ENCODE data around the gene PDE9A.

PDE9A gene

GRCh38 chr21:42642219-42642745 is 11.1 kb upstream of the PDE9A start:
- DNase-seq (ENCODE audit: low spot score) = no peak

- DNase-seq (ENCODE audit: low spot score) = peak; percentile 72
Measured at GRCh38 chr21:42644223-42645208, 8.9 kb upstream of the PDE9A start.

GRCh38 chr21:42645211-42646075 is 8.0 kb upstream of the PDE9A start:
- DNase-seq (ENCODE audit: low spot score) = no peak

- DNase-seq (ENCODE audit: low spot score) = no peak
Measured at GRCh38 chr21:42646076-42646825, 7.2 kb upstream of the PDE9A start.

- DNase-seq (ENCODE audit: low spot score) = no peak
Measured at GRCh38 chr21:42646836-42647235, 6.6 kb upstream of the PDE9A start.

GRCh38 chr21:42648606-42649005 is 4.8 kb upstream of the PDE9A start:
- no peak for DNase-seq (ENCODE audit: low spot score)

DNA sequence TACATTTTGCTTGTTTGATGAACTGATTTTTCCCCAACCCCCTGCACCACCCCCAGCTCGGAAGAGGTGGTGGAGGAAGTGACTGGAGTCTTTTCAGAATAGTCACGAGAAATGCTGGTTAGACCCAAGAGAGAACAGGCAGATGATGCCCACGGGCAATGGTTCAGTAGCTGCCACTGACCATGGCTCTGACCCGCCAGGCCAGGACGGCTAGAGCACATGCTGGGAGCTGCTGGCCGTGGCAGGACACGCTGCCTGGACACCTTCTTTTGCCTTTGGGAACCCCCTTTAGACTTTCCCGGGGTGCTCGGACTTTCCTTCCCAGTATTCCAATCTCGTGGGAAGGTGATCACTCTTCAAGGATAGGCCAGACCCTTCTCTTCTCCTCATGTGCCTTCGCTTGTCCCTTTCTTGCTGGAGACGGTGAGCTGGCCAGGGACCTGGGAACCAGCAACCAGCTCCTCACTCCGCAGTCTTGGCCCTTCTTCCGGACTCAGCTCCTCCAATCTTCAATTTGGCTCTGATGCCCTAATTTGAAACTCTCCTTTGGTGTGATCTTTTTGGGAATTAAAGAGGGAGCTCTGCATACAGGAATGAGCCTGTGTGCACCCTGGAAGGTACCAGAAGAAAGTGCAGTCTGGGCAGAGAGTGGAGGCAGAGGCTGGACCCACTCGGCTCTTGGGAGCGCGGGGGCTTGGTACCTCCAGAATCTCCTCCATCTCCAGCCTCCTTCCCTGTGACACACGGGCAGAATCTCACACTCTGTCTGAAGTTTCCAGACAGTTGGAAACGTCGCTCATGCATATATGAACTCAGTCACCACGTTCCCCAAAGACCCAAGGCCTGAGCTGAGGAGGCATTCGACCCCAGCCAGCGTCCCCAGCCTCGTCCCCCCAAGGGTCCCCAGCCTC is 4.0 kb upstream of the PDE9A start:
- no peak for DNase-seq (ENCODE audit: low spot score)

DNA sequence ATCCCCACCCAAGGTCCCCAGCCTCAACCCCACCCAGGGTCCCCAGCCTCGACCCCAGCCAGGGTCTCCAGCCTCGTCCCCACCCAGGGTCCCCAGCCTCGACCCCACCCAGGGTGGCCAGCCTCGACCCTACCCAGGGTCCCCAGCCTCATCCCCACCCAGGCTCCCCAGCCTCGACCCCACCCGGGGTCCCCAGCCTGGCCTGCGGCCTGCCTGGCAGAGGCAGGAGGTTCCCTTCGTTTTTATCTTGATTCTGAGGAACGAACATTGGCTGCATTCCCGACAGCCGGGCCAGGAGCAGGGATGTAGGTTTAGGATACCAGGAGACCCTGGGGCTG is 3.4 kb upstream of the PDE9A start:
- no peak for DNase-seq (ENCODE audit: low spot score)

- no peak for DNase-seq (ENCODE audit: low spot score)
Measured at GRCh38 chr21:42650441-42651421, 2.7 kb upstream of the PDE9A start.

DNA sequence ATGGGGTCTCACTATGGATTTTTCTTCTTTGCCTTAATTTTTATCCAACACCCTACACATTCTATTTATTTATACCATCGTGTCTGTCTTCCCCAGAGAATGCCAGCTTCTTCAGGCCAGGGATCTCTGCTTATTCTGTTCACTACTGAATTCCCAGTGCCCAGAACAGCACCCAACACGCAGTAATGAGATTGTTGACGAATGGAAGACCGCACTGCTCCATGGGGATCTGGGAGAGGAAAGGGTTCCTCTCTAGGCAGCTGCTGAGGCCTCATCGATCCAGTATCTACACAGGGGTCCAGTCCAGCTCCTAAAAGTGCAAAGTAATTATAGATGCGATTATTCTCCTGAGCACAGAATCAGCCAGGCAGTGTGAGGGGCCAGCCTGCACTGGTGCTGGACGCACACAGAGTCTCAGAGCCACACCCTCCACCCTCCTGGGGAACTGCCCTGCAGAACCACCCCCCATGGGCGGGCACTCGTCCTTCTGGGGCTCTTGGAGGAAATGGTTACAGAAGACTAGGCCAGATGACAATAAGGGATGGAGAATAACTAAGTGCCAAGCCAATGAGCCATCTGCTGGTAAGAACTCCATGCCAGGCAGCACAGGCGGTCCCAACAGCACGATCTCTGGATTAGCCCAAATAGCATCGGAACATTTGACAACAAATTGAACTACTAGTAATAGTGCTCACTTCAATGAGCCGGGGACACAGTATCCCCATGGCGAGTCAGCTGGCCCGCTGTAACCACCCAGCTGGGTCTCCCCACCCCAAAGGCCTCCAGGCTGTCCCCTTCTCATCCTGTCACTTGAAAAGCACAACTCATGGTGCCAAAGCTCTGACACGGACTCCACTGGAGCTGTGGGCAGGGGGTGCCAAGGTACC is 1.7 kb upstream of the PDE9A start:
- DNase-seq (ENCODE audit: low spot score) = no peak

- DNase-seq (ENCODE audit: low spot score) = peak; percentile 75
Measured at GRCh38 chr21:42652527-42653230, 742 bp upstream of the PDE9A start.

GRCh38 chr21:42654179-42654912 is 925 bp downstream of the PDE9A start:
- no peak for DNase-seq (ENCODE audit: low spot score)

DNA sequence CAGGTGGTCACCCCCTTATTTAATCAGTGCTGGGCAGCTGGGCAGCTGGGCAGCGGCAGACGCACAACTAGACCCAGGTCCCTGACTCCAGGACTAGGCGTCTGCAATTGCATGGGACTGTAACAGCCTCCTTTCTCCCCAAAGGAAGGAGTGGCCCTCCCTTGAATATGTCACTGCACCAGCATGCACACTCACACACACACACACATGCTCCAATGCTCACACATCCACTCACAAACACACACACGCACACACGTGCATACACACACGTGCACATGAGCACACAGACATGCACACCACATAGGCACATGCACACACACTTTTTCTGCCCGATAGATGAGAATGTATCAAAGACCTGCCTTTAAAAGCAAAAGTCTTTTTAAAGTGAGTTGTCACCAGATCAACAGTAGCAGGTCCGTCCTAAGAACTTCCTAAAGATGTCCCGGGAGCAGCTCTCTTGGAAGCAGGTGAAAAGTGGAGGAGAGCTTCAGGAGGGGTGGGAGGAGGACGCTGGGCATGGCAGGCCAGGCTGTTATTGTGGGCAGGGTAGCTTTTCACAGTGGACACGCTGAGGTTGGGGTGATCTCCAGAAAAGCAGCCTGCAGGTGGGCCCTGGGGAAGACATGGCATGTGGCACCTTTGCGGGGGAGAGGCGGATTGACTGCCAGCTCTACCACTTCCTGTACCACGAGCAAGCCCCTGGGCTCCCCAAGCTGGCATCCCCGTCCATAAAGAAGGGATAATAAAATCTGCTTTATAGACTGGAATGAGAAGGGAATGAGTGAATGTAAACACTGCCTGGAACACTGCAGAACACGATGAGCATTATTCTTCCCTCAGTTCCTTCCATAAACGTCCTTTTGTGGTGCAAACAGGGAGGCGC is 1.7 kb downstream of the PDE9A start:
- no peak for DNase-seq (ENCODE audit: low spot score)

DNA sequence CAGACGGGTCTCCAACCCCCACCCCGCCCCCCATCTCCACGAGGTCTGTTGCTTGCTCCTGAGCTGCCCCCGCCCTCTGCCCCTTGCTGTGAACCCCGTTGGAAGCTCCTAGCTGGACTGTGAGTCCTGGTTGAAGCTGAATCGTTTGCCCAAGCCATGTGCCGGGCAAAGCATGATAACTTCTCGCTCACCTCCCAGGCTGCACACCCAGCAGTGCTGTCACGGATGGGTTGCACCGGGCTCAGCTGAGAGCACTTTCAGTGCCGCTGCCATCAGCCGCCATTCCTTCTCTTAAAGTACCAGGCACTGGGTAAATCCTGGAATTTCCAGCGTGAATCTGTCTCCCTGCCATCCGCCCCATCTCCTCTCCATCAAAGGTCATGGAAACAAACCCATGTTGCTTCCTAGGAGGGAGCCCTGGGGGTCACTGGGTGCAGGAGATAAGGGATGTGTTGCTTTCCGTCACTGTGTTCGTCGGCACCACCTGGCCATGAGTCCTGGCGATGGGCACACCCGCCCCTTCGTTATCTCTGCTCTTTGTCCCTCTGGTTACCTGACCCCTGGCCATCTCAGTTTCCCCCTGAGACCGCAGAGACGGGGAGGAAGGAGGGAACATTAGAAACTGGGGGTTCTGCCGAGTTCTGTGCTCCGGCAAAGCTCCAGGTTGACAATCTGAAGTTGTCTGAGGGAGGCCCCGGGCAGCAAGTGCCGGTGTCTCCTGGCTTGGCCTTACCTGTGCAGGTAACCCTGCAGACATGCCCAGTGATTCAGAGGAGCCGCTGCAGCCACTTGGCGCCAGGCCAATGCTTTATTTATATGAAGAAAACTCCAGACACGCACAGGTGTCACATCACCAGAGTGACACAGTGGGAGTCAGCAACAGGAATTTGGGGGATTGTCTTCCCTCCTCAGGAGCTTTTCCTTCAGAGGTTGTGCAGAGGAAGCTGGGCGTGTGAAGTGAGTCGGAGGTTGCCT is 2.7 kb downstream of the PDE9A start:
- no peak for DNase-seq (ENCODE audit: low spot score)

DNA sequence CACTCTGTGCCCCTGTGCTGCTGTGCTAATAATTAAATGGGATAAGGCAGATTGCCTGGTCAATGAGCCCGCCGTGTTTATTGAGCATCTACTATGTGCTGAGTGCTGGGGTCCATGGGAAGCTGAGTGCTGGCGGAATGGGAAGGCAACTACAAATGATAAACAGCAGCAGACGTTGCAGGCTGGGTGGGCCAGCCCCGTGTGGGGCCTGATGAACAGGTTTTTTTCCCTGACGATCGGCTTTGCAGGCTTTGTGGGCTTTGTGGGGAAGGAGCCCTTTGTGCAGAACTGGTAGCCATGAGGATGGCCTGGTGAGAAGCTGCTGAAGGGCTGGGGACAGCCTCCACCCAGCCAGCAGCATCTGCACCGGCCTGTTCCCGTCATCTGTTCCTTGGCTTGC is 3.5 kb downstream of the PDE9A start:
- DNase-seq (ENCODE audit: low spot score) = no peak
